GM23248 (cell line): ENCODE results near the gene SPRED3. TPM values are rescaled to one million over a fixed set of nuclear protein-coding genes. Genes with fewer than 3 reads are reported as not detected.
A peak's percentile ranks its signal among the peaks of the same experiment; 100 is the strongest.

Experiments
- DNase-seq: peaks from one replicate; pipeline ENCODE4 v3.0.0-alpha.2; 2015
- H2AFZ ChIP-seq: fragments of 200-600 bp; sonication (generic); 2 replicates; pipeline ENCODE4 v1.6.1; 2016; ENCODE audit warnings: antibody characterized with exemption
- H3F3A ChIP-seq: fragments of 200-600 bp; sonication (generic); 2 replicates; pipeline ENCODE4 v1.6.1; 2016; ENCODE audit warnings: mild to moderate bottlenecking, antibody characterized with exemption, mixed run types; ENCODE audit not compliant: insufficient read depth
- H3K27ac ChIP-seq: fragments of 200-600 bp; sonication (generic); 2 replicates; pipeline ENCODE4 v1.5.1; 2016; ENCODE audit warnings: mild to moderate bottlenecking
- H3K27me3 ChIP-seq: fragments of 200-600 bp; sonication (generic); replicated peaks from 2 replicates; pipeline ENCODE4 v1.6.1; 2016; ENCODE audit warnings: mild to moderate bottlenecking; ENCODE audit not compliant: insufficient read depth
- H3K36me3 ChIP-seq: fragments of 200-600 bp; sonication (generic); 2 replicates; pipeline ENCODE4 v1.6.1; 2016; ENCODE audit warnings: low read depth, mild to moderate bottlenecking
- H3K4me1 ChIP-seq: fragments of 200-600 bp; sonication (generic); 2 replicates; pipeline ENCODE4 v1.6.1; 2016; ENCODE audit warnings: mild to moderate bottlenecking; ENCODE audit not compliant: insufficient read depth
- H3K4me2 ChIP-seq: fragments of 200-600 bp; sonication (generic); one replicate; pipeline ENCODE4 v1.6.1; 2016; ENCODE audit warnings: mild to moderate bottlenecking; ENCODE audit not compliant: unreplicated experiment
- H3K4me3 ChIP-seq: fragments of 200-600 bp; sonication (generic); 2 replicates; pipeline ENCODE4 v1.5.1; 2016; ENCODE audit warnings: mild to moderate bottlenecking
- H3K79me2 ChIP-seq: fragments of 200-600 bp; sonication (generic); 2 replicates; pipeline ENCODE4 v1.6.1; 2016; ENCODE audit warnings: mild to moderate bottlenecking; ENCODE audit not compliant: insufficient read depth
- H3K9ac ChIP-seq: fragments of 200-600 bp; sonication (generic); 2 replicates; pipeline ENCODE4 v1.6.1; 2016; ENCODE audit warnings: mild to moderate bottlenecking
- H3K9me2 ChIP-seq: fragments of 200-600 bp; sonication (generic); 2 replicates; pipeline ENCODE4 v1.6.1; 2016; ENCODE audit warnings: mixed run types, mild to moderate bottlenecking, moderate library complexity; ENCODE audit not compliant: insufficient read depth
- H3K9me3 ChIP-seq: fragments of 200-600 bp; sonication (generic); one replicate; pipeline ENCODE4 v1.6.1; 2017; ENCODE audit warnings: low read depth
- H4K20me1 ChIP-seq: fragments of 200-600 bp; sonication (generic); 2 replicates; pipeline ENCODE4 v1.6.0; 2016; ENCODE audit not compliant: insufficient read depth
- EZH2 ChIP-seq: fragments of 200-600 bp; sonication (generic); IDR thresholded peaks from 2 replicates; pipeline ENCODE4 v1.6.1; 2018; ENCODE audit warnings: antibody characterized with exemption, mild to moderate bottlenecking; ENCODE audit not compliant: insufficient read depth, poor library complexity, severe bottlenecking
- EZH2phosphoT487 ChIP-seq: fragments of 200-600 bp; sonication (generic); IDR thresholded peaks from 2 replicates; pipeline ENCODE4 v1.6.1; 2018; ENCODE audit warnings: antibody characterized with exemption, moderate library complexity, mild to moderate bottlenecking, low read depth; ENCODE audit not compliant: insufficient read depth
- WGBS, 2 experiments: methylation state at CpG; one replicate each; pipeline ENCODE4 v1.1.6; 2015 to 2017; ENCODE audit warnings: low lambda C conversion rate in 2 of 2, low coverage in 1 of 2; ENCODE audit errors: missing lambda C conversion rate in 2 of 2; 5-methylcytosine and 5-hydroxymethylcytosine counted together
- in situ Hi-C: fragments of 300-500 bp; cut with MboI; formaldehyde crosslinking; loops from 2 replicates; pipeline ENCODE4 v1.15.0; 2020
- polyA plus RNA-seq: library from polyadenylated mRNA; unstranded; fragments of >200 nt; fragmentation: Nextera tagmentation; extraction: Ambion mirVana; gene quantifications from 2 replicates; pipeline ENCODE4 v1.2.1, GENCODE V29; 2016
- total RNA-seq: library from RNA; depleted of rRNA; stranded (reverse); fragments of >200 nt; shearing (Covaris generic); gene quantifications from 2 replicates; pipeline ENCODE4 v1.2.3, GENCODE V29; 2014

SPRED3 gene
- total and polyA plus RNA-seq, 2 experiments from 2014 or later, result 1.8 to 2.1 TPM

- Histone ChIP-seq H3K36me3 (peaks cover 32% of the 10 kb centered on the region; the same call in 1 of the 2 replicates), H3K9ac (no peak overlapping the region), H3K79me2 (peaks cover 12% of the 10 kb centered on the region), H3K9me3 (no peaks in the 10 kb centered on the region), H4K20me1 (no peaks in the 10 kb centered on the region), H3K27me3 (no peaks in the 10 kb centered on the region), H3K9me2 (no peaks in the 10 kb centered on the region), H3F3A (no peaks in the 10 kb centered on the region), H3K4me3 (no peak overlapping the region), H3K4me1 (no peaks in the 10 kb centered on the region), H2AFZ (no peak overlapping the region), H3K27ac (no peak overlapping the region), H3K4me2 (no peak overlapping the region)
- TF ChIP-seq EZH2phosphoT487, result no peak
- no peak for TF ChIP-seq EZH2
- in situ Hi-C loops, result no loop called here
- WGBS, 2 experiments, result 70 to 80% methylated on average over 10 of the region's 10 CpGs
- DNase-seq, result peak; percentile 49
These were observed 4.1 kb upstream of the SPRED3 start for GRCh38 chr19:38384209-38385027.

- Histone ChIP-seq H3F3A (no peaks in the 10 kb centered on the region), H3K9me2 (no peaks in the 10 kb centered on the region), H3K27me3 (no peaks in the 10 kb centered on the region), H4K20me1 (no peaks in the 10 kb centered on the region), H3K9ac (no peak overlapping the region), H2AFZ (no peak overlapping the region), H3K27ac (no peak overlapping the region), H3K9me3 (no peaks in the 10 kb centered on the region), H3K4me1 (no peaks in the 10 kb centered on the region), H3K79me2 (peaks cover 4% of the 10 kb centered on the region), H3K4me3 (no peak overlapping the region), H3K36me3 (peaks cover 24% of the 10 kb centered on the region; the same call in 1 of the 2 replicates), H3K4me2 (no peak overlapping the region)
- 83 to 90% methylated on average over 26 to 40 of the region's 40 CpGs for WGBS, 2 experiments
- no peak for DNase-seq
- TF ChIP-seq EZH2phosphoT487, result no peak
- no peak for TF ChIP-seq EZH2
- in situ Hi-C loops, result no loop called here
These were observed 3.3 kb upstream of the SPRED3 start for GRCh38 chr19:38385057-38385803.

GRCh38 chr19:38385804-38386257 is 2.7 kb upstream of the SPRED3 start:
- WGBS, 2 experiments, result 78 to 82% methylated on average over 28 to 40 of the region's 40 CpGs
- Histone ChIP-seq H3F3A (0 out of 2 replicates have a peak, but pooled peaks cover 1% of the 10 kb centered on the region), H3K4me3 (no peak overlapping the region), H3K79me2 (peaks cover 3% of the 10 kb centered on the region; the same call in 1 of the 2 replicates), H3K4me1 (no peaks in the 10 kb centered on the region), H3K27ac (no peak overlapping the region), H4K20me1 (no peaks in the 10 kb centered on the region), H3K27me3 (no peaks in the 10 kb centered on the region), H2AFZ (no peak overlapping the region), H3K9me3 (no peaks in the 10 kb centered on the region), H3K36me3 (peaks cover 21% of the 10 kb centered on the region; the same call in 1 of the 2 replicates), H3K4me2 (no peak overlapping the region), H3K9me2 (no peaks in the 10 kb centered on the region), H3K9ac (no peak overlapping the region)
- DNase-seq, result no peak
- in situ Hi-C loops, result no loop called here
- no peak for TF ChIP-seq EZH2phosphoT487
- no peak for TF ChIP-seq EZH2

- H3K36me3 ChIP-seq, result peaks cover 15% of the 10 kb centered on the region; the same call in 1 of the 2 replicates
- H3K4me3 ChIP-seq, result no peak overlapping the region
- WGBS, 2 experiments, result 61 to 67% methylated on average over 44 to 51 of the region's 61 CpGs
- H3K9ac ChIP-seq, result no peak overlapping the region
- no peak overlapping the region for H2AFZ ChIP-seq
- no peak overlapping the region for H3K27ac ChIP-seq
- no peaks in the 10 kb centered on the region for H3K27me3 ChIP-seq
- DNase-seq, result no peak
- H4K20me1 ChIP-seq, result no peaks in the 10 kb centered on the region
- no peak overlapping the region for H3K4me2 ChIP-seq
- 0 out of 2 replicates have a peak, but pooled peaks cover 8% of the 10 kb centered on the region for H3F3A ChIP-seq
- no peaks in the 10 kb centered on the region; the same call in 1 of the 2 replicates for H3K79me2 ChIP-seq
- no peaks in the 10 kb centered on the region for H3K9me3 ChIP-seq
- no peaks in the 10 kb centered on the region for H3K9me2 ChIP-seq
- in situ Hi-C loops, result no loop called here
- TF ChIP-seq EZH2phosphoT487, result no peak
- no peak for TF ChIP-seq EZH2
- H3K4me1 ChIP-seq, result no peaks in the 10 kb centered on the region
These were observed 2.1 kb upstream of the SPRED3 start for GRCh38 chr19:38386300-38386970.
